ENCODE data around the gene DNAJC18.
A peak's percentile ranks its signal among the peaks of the same experiment; 100 is the strongest.
"Not testable (repeated sequence)": the region's sequence is repeated elsewhere in the genome, so short reads cannot be mapped to it uniquely, and the experiment has no call there.

Gene DNAJC18

DNA sequence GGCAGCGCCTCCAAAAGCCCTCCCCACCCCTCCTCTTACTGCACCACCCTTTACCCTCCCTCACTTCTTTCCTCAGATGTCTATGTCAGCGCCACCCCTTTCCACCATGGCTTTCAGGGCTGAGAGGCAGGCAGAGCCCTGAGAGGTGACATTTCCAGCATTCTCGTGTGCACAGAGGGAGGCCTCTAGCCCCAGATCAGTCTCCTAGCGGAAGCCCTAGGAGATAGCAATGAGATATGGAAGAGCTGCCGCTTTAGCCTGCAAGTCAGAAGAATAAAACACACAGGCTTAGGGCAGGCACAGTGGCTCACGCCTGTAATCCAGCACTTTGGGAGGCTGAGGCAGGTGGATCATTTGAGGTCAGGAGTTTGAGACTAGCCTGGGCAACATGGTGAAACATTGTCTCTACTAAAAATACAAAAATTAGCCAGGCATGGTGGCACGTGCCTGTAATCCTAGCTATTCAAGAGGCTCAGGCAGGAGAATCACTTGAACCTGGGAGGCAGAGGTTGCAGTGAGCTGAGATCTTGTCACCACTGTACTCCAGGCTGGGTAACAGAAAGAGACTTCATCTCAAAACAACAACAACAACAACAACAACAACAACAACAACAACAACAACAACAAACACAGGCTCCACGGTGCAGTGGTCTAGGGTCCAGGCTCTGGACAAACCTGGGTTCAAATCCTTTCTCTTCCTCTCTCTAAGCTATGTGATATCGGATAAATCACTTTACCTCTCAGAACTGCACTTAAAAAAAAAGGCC lies 39.5 kb upstream of the DNAJC18 start:
- not testable (repeated sequence) for H2BK12ac ChIP-seq (ENCODE audit: low read length in 2 of 2); H4K8ac ChIP-seq (ENCODE audit: low read length); H3K27ac ChIP-seq (ENCODE audit: low read length, poor library complexity, severe bottlenecking); H2BK5ac ChIP-seq (ENCODE audit: low read depth, low read length, poor library complexity, severe bottlenecking); H2BK15ac ChIP-seq (ENCODE audit: low read depth, poor library complexity, severe bottlenecking); H3K79me1 ChIP-seq (replicated peaks; ENCODE audit: low read length, poor library complexity, severe bottlenecking); H2AK5ac ChIP-seq (ENCODE audit: low read length, severe bottlenecking); H3K18ac ChIP-seq (ENCODE audit: low read depth in 1 of 2, low read length in 2 of 2); H2AFZ ChIP-seq (ENCODE audit: low read depth, low read length); H3K9me3 ChIP-seq (ENCODE audit: control insufficient read depth, low read length); H3K23ac ChIP-seq (ENCODE audit: low read length in 2 of 2); H3K27me3 ChIP-seq (ENCODE audit: control insufficient read depth in 1 of 2, insufficient read depth in 1 of 2, low read length in 2 of 2); H4K91ac ChIP-seq (ENCODE audit: low read length); H3K4me3 ChIP-seq (ENCODE audit: insufficient read depth in 1 of 2, low read depth in 1 of 2, low read length in 2 of 2); H3K4ac ChIP-seq (ENCODE audit: low read depth in 1 of 2, low read length in 2 of 2); H3K4me2 ChIP-seq (ENCODE audit: low read length, poor library complexity, severe bottlenecking); H3K9ac ChIP-seq (ENCODE audit: low read length); DNase-seq; H2BK120ac ChIP-seq (ENCODE audit: low read depth, low read length)
- Histone ChIP-seq H3K36me3 (ENCODE audit: control insufficient read depth in 1 of 2, insufficient read depth in 2 of 2, low read depth in 1 of 2, low read length in 2 of 2) (peaks cover 42 to 45% of the 10 kb centered on the region in 2 experiments), H3K14ac (ENCODE audit: low read length in 2 of 2) (peak overlapping the region in 1 of 2 experiments; percentile 50), H3K4me1 (ENCODE audit: control insufficient read depth, insufficient read depth, low read depth, low read length) (peaks cover 20% of the 10 kb centered on the region)
- WGBS = 80% methylated on average over 9 of the region's 9 CpGs

DNA sequence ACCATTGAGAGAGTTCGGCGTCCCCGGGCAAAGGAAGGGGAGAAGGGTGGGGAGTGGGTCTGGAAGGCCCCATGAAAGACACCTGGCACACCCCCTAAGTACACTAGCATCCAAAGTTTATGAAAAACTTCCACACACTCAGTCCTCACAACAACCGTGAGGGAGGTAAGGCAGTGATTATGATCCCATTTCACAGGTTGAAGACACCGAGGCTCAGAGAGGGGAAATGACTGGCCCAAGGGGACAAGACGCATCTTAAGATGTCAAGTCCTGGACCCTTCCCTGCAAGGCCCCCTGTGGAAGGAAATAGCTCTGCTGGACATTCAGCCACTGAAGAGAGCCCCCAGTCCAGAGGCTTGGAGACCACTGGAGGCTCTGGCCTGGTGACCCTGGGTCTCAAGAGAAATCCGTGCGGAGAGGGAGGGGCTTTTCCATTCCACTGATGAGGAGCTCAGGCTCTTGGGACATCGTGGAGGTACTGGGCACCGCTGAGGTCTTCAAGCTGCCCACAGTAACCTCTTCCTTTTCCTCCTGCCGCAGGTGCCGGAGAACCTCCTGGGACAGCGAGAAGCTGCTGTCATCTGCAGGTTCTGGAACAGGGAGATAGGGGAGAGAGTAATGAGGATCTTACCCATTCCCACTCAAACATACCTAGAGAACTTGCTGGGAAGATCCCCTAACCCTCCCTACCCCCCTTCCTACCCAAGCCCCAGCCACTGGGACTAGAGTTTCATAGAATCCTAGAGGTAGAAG lies 36.7 kb upstream of the DNAJC18 start:
- Histone ChIP-seq H4K91ac (ENCODE audit: low read length) (no peak overlapping the region), H4K8ac (ENCODE audit: low read length) (no peak overlapping the region), H3K79me1 (replicated peaks; ENCODE audit: low read length, poor library complexity, severe bottlenecking) (peaks cover 10% of the 10 kb centered on the region), H3K14ac (ENCODE audit: low read length in 2 of 2) (no peak overlapping the region), H3K27ac (ENCODE audit: low read length, poor library complexity, severe bottlenecking) (no peak overlapping the region), H2AK5ac (ENCODE audit: low read length, severe bottlenecking) (no peak overlapping the region), H3K18ac (ENCODE audit: low read depth in 1 of 2, low read length in 2 of 2) (no peak overlapping the region), H2BK120ac (ENCODE audit: low read depth, low read length) (no peak overlapping the region), H3K4ac (ENCODE audit: low read depth in 1 of 2, low read length in 2 of 2) (no peak overlapping the region), H2BK15ac (ENCODE audit: low read depth, poor library complexity, severe bottlenecking) (no peak overlapping the region), H2AFZ (ENCODE audit: low read depth, low read length) (no peak overlapping the region), H3K4me1 (ENCODE audit: control insufficient read depth, insufficient read depth, low read depth, low read length) (peaks cover 16% of the 10 kb centered on the region), H2BK5ac (ENCODE audit: low read depth, low read length, poor library complexity, severe bottlenecking) (no peak overlapping the region), H3K9me3 (ENCODE audit: control insufficient read depth, low read length) (no peaks in the 10 kb centered on the region), H3K36me3 (ENCODE audit: control insufficient read depth in 1 of 2, insufficient read depth in 2 of 2, low read depth in 1 of 2, low read length in 2 of 2) (peaks cover 40 to 45% of the 10 kb centered on the region in 2 experiments), H3K23ac (ENCODE audit: low read length in 2 of 2) (no peak overlapping the region), H3K9ac (ENCODE audit: low read length) (no peak overlapping the region), H2BK12ac (ENCODE audit: low read length in 2 of 2) (no peak overlapping the region), H3K4me3 (ENCODE audit: insufficient read depth in 1 of 2, low read depth in 1 of 2, low read length in 2 of 2) (no peak overlapping the region), H3K4me2 (ENCODE audit: low read length, poor library complexity, severe bottlenecking) (no peak overlapping the region), H3K27me3 (ENCODE audit: control insufficient read depth in 1 of 2, insufficient read depth in 1 of 2, low read length in 2 of 2) (no peaks in the 10 kb centered on the region)
- WGBS = 98% methylated on average over 5 of the region's 13 CpGs
- DNase-seq = no peak

DNA sequence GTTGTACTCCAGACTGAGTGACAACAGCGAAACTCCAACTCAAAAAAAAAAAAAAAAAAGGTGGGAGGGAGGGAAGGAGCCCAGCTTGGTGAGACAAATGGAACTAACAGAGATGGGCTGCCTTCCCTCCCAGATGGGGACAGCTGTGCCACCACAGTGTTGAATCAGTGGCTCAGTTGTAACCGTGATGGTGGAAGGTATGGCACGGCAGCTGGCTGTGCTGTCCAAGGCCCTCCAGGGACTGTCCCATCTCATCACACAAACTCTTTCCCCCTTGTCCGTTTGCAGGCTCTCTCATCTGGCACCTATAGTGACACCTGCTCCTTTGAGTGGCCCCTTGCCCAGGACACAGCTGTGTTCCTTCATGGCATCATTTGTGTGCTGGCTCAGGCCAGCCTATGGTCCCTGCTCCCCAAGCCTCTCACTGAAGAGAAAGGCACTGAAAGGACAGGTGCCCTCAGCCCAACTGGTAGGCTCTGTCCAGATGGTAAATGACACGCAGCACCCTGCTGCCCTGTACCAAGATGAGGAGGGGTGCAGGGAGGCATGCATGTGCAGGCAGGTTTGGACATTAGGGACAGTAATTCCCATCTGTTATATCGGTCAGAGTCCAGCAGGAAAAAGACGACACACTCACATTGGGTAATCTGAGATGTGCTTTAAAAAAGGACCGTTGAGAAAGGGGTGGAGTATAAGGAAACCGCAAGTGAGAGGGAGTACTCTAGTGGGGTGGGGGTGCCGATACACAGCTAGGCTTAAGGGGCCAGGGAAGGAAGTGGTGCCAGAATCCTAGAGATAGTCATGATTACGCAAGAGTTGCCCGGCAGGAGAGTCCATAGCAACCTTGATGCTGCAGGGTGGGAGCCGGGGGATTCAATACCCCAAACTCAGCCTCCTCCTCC lies 35.8 kb upstream of the DNAJC18 start:
- Histone ChIP-seq H3K4me3 (ENCODE audit: insufficient read depth in 1 of 2, low read depth in 1 of 2, low read length in 2 of 2) (no peak overlapping the region), H2BK120ac (ENCODE audit: low read depth, low read length) (no peak overlapping the region), H4K91ac (ENCODE audit: low read length) (peak overlapping the region; percentile 14), H2BK12ac (ENCODE audit: low read length in 2 of 2) (no peak overlapping the region), H2AK5ac (ENCODE audit: low read length, severe bottlenecking) (no peak overlapping the region), H3K4me2 (ENCODE audit: low read length, poor library complexity, severe bottlenecking) (no peak overlapping the region), H3K27ac (ENCODE audit: low read length, poor library complexity, severe bottlenecking) (no peak overlapping the region), H2AFZ (ENCODE audit: low read depth, low read length) (no peak overlapping the region), H2BK15ac (ENCODE audit: low read depth, poor library complexity, severe bottlenecking) (peak overlapping the region; percentile 15), H3K4me1 (ENCODE audit: control insufficient read depth, insufficient read depth, low read depth, low read length) (peaks cover 12% of the 10 kb centered on the region), H3K9me3 (ENCODE audit: control insufficient read depth, low read length) (no peaks in the 10 kb centered on the region), H3K4ac (ENCODE audit: low read depth in 1 of 2, low read length in 2 of 2) (no peak overlapping the region), H3K23ac (ENCODE audit: low read length in 2 of 2) (no peak overlapping the region), H3K18ac (ENCODE audit: low read depth in 1 of 2, low read length in 2 of 2) (peak overlapping the region in 1 of 2 experiments; percentile 34), H3K79me1 (replicated peaks; ENCODE audit: low read length, poor library complexity, severe bottlenecking) (peaks cover 4% of the 10 kb centered on the region), H3K9ac (ENCODE audit: low read length) (no peak overlapping the region), H3K14ac (ENCODE audit: low read length in 2 of 2) (no peak overlapping the region), H3K27me3 (ENCODE audit: control insufficient read depth in 1 of 2, insufficient read depth in 1 of 2, low read length in 2 of 2) (no peaks in the 10 kb centered on the region), H3K36me3 (ENCODE audit: control insufficient read depth in 1 of 2, insufficient read depth in 2 of 2, low read depth in 1 of 2, low read length in 2 of 2) (peaks cover 35 to 37% of the 10 kb centered on the region in 2 experiments), H2BK5ac (ENCODE audit: low read depth, low read length, poor library complexity, severe bottlenecking) (no peak overlapping the region), H4K8ac (ENCODE audit: low read length) (peak overlapping the region; percentile 1)
- peak; percentile 68 for DNase-seq
- 73% methylated on average over 13 of the region's 13 CpGs for WGBS
